Upper lobe of right lung (tissue), 1 donor: Measurements from ENCODE around the gene VWA5A. TPM values are rescaled to one million over a fixed set of nuclear protein-coding genes. Genes with fewer than 3 reads are reported as not detected.

Experiments
- ATAC-seq: fragments of 200-7000 bp; cut with Tn5 transposase; one replicate; pipeline ENCODE4 v1.9.1; 2020; ENCODE audit warnings: mild to moderate bottlenecking, moderate library complexity
- DNase-seq: peaks from one replicate; pipeline ENCODE4 v3.0.0-alpha.2; 2020
- H3K27ac ChIP-seq: fragments of 200-600 bp; one replicate; pipeline ENCODE4 v1.8.0; 2022
- H3K27me3 ChIP-seq: fragments of 200-600 bp; one replicate; pipeline ENCODE4 v1.8.0; 2022; ENCODE audit warnings: mild to moderate bottlenecking
- H3K36me3 ChIP-seq: fragments of 200-600 bp; one replicate; pipeline ENCODE4 v1.8.0; 2022
- H3K4me1 ChIP-seq: fragments of 200-600 bp; one replicate; pipeline ENCODE4 v1.8.0; 2022
- H3K4me3 ChIP-seq: fragments of 200-600 bp; one replicate; pipeline ENCODE4 v1.8.0; 2022; ENCODE audit warnings: mild to moderate bottlenecking
- H3K9me3 ChIP-seq: fragments of 200-600 bp; one replicate; pipeline ENCODE4 v1.8.0; 2022
- intact Hi-C: fragments of 100-400 bp; cut with DNase I; formaldehyde crosslinking; loops from one replicate; pipeline ENCODE4 v1.11.0; 2022
- total RNA-seq: library from RNA; stranded (reverse); fragmentation: NEBNext Ultra II Directional; extraction: Animal tissue kit (Norgen Biotek cat#: 25700); gene quantifications from one replicate; pipeline ENCODE4 v1.2.1, GENCODE V29; 2021
- TF ChIP-seq, protein P1 (sequence below): fragments of 200-600 bp; IDR thresholded peaks from one replicate; pipeline ENCODE4 v1.8.0; 2022; ENCODE audit warnings: antibody characterized with exemption
- donor health status: DM: no; HTN: yes; CAD: no; lungs with severe emphysema.

Gene VWA5A
- total RNA-seq, 1 donor from 2014 or later: 42.0 TPM

DNA sequence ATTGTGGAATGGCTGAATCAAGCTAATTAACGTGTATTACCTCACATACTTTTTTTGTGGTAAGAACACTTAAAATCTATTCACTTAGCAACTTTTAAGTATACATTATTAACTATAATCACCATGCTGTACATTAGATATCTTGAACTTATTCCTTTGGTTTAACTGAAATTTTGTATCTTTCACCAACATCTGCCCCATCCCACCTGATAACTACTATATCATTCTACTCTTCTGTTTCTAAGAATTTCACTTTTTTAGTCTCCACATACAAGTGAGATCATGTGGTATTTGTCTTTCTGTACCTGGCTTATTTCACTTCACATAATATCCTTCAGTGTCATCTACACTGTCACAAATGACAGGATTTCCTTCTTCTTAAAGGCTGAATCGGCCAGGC is 17.1 kb upstream of the VWA5A start:
- Histone ChIP-seq H3K9me3 (no peaks in the 10 kb centered on the region), H3K27ac (no peak overlapping the region), H3K36me3 (no peaks in the 10 kb centered on the region), H3K4me1 (no peaks in the 10 kb centered on the region), H3K4me3 (no peak overlapping the region), H3K27me3 (no peaks in the 10 kb centered on the region)
- ATAC-seq (no peak), DNase-seq (no peak)
- TF ChIP-seq, protein P1, sequence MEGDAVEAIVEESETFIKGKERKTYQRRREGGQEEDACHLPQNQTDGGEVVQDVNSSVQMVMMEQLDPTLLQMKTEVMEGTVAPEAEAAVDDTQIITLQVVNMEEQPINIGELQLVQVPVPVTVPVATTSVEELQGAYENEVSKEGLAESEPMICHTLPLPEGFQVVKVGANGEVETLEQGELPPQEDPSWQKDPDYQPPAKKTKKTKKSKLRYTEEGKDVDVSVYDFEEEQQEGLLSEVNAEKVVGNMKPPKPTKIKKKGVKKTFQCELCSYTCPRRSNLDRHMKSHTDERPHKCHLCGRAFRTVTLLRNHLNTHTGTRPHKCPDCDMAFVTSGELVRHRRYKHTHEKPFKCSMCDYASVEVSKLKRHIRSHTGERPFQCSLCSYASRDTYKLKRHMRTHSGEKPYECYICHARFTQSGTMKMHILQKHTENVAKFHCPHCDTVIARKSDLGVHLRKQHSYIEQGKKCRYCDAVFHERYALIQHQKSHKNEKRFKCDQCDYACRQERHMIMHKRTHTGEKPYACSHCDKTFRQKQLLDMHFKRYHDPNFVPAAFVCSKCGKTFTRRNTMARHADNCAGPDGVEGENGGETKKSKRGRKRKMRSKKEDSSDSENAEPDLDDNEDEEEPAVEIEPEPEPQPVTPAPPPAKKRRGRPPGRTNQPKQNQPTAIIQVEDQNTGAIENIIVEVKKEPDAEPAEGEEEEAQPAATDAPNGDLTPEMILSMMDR: no peak
- intact Hi-C loops: no loop called here

DNA sequence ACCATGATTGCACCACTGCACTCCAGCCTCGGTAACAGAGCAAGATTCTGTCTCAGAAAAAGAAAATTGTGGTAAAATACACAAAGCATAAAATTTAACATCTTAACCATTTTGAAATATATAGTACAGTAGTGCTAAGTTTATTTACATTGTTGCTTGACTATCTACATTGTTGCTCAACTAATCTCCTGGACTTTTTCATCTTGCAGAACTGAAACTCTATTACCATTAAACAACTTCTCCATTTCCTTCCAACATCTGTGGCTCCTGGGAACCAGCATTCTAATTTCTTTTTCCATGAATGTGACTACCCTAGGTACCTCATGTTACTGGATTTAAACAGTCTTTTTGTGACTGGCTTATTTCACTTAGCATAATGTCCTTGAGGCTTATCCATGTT is 13.5 kb upstream of the VWA5A start:
- Histone ChIP-seq H3K9me3 (no peaks in the 10 kb centered on the region), H3K4me3 (no peak overlapping the region), H3K27ac (no peak overlapping the region), H3K4me1 (no peaks in the 10 kb centered on the region), H3K27me3 (no peaks in the 10 kb centered on the region), H3K36me3 (no peaks in the 10 kb centered on the region)
- DNase-seq: no peak
- TF ChIP-seq, protein P1: no peak
- intact Hi-C loops: no loop called here
- no peak for ATAC-seq

DNA sequence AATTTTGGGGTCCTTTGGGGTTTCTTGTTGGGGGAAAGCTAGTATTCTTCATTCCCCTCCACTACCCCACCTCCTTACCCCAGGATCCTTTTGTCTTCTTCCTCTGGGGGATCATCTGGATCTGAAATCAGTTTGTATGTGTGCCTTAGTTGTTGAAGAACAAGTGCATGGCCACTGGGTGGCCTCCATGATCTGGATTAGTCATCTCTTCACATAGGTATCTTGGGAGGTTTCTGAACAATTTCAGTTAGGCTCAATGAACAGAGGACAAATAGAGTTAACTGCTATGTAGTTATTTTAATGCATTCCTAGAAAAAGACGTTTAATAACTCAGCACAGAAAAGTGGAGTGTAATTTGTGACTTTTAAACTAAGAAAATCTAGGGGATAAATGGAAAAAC is 7.1 kb upstream of the VWA5A start:
- Histone ChIP-seq H3K4me3 (no peak overlapping the region), H3K27ac (no peak overlapping the region), H3K4me1 (no peaks in the 10 kb centered on the region), H3K36me3 (no peaks in the 10 kb centered on the region), H3K27me3 (no peaks in the 10 kb centered on the region), H3K9me3 (no peaks in the 10 kb centered on the region)
- intact Hi-C loops: no loop called here
- ATAC-seq (peak; percentile 45), DNase-seq (no peak)
- TF ChIP-seq, protein P1: peak; percentile 21

DNA sequence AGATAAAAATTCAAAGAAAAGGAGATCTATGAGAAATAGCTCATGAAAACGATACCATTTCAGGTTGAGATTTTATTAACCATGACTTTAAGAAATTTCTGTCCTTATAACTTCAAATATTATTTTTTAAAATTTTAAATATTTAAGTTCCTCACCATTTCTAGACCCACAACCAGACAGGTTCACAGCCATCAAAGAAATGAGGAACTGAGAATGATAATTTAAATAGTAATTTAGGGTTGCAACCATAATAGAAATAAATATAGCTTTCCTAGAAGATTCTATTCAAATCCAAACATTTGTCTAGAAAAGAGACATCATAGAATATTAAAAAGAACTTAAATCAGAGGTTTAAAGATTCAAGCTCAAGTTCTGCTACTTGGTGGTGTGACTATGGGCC is 5.9 kb upstream of the VWA5A start:
- ATAC-seq (no peak), DNase-seq (no peak)
- Histone ChIP-seq H3K9me3 (no peaks in the 10 kb centered on the region), H3K27me3 (no peaks in the 10 kb centered on the region), H3K4me1 (peaks cover under 1% of the 10 kb centered on the region), H3K4me3 (no peak overlapping the region), H3K36me3 (no peaks in the 10 kb centered on the region), H3K27ac (no peak overlapping the region)
- TF ChIP-seq, protein P1: no peak
- intact Hi-C loops: no loop called here

DNA sequence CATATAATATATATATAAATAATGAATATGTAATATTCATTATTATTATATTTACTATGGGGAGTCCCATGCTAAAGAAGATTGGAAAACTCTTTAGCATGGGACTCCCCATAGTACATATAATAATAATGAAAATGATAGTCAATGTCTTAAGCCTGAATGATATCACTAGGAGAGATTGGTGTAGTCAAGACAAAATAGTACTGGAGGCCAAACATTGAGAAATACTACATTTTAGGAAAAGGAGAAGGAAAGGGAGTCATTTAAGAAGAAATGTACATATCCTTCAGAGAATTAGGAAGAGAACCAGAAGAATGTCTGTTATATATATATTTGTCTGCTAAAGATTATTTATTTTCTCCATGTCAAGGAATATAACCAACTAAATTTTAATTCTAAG is 5.0 kb upstream of the VWA5A start:
- DNase-seq (no peak), ATAC-seq (no peak)
- intact Hi-C loops: no loop called here

DNA sequence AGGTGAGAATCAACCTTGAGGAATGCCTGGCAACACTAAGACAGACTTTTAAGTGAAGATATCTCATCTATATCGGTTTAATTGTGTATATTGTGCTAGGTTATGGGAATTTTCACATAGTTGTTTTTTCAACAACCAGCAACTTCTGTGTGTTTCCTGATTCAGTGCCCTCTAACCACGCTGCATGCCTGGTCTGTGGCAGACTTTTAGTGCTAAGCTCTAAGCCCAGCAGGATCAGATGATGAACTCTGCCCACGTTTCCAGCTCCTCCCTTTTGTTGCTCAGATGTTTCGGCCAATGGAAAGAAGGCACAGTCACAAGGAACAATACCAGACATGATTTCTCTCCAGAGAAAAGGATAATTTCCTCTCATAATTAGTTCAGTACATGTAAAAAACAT is 1.4 kb upstream of the VWA5A start:
- Histone ChIP-seq H3K9me3 (no peaks in the 10 kb centered on the region), H3K27me3 (no peaks in the 10 kb centered on the region), H3K36me3 (peaks cover 14% of the 10 kb centered on the region), H3K27ac (no peak overlapping the region), H3K4me3 (no peak overlapping the region), H3K4me1 (peaks cover 16% of the 10 kb centered on the region)
- intact Hi-C loops: no loop called here
- DNase-seq: no peak
- TF ChIP-seq, protein P1: no peak
- ATAC-seq: peak; percentile 54

More for the DNA sequence above, 5.0 kb upstream of the VWA5A start:
- Histone ChIP-seq H3K27me3 (no peaks in the 10 kb centered on the region), H3K4me3 (no peak overlapping the region), H3K27ac (no peak overlapping the region), H3K36me3 (no peaks in the 10 kb centered on the region), H3K4me1 (peaks cover 8% of the 10 kb centered on the region), H3K9me3 (no peaks in the 10 kb centered on the region)
- TF ChIP-seq, protein P1: no peak
